ENCODE results near the gene CD2. TPM values are rescaled to one million over a fixed set of nuclear protein-coding genes. Genes with fewer than 3 reads are reported as not detected.
A peak's percentile ranks its signal among the peaks of the same experiment; 100 is the strongest.

Gene CD2
- total RNA-seq, 2 donors from 2014 or later: 2.9 to 3.8 TPM

DNA sequence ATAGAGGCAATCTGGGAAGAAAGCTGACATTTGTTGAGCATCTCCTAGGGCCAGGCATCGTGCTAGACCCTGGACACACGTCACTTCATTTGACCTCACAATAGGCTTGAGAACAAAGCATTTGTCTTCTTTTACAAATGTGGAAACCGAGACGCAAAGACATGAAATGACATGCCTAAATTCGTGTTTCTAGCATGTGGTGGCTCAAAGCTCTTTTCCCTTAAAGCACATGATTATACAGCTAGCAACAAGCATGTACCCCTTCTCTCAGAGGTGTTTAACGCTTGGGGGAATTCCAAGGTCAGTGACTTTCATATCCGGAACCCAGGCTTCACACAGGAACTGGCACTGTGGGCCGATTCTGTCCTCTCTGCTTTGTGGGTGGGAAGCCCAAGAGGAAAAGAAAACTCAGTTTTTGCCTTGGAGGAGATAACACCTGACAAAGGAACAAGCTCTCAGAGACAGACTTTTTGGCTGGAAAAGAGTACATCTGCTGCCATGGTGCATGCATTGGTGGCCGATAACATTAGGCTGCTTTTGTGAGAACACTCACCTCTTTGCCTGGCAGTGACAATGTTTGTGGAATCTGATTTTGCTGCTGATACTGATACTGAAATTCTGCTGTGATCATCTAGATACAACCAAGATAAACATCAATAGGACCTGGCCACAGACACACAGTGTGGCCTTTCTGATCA is 15.4 kb upstream of the CD2 start:
- H3K9ac ChIP-seq (ENCODE audit: low read depth in 2 of 2, low read length in 2 of 2): no peak overlapping the region
- no peak for DNase-seq
- no peak overlapping the region for H3K4me3 ChIP-seq
- H3K4me1 ChIP-seq: no peaks in the 10 kb centered on the region
- no peaks in the 10 kb centered on the region for H3K27me3 ChIP-seq
- TF ChIP-seq, protein P1, sequence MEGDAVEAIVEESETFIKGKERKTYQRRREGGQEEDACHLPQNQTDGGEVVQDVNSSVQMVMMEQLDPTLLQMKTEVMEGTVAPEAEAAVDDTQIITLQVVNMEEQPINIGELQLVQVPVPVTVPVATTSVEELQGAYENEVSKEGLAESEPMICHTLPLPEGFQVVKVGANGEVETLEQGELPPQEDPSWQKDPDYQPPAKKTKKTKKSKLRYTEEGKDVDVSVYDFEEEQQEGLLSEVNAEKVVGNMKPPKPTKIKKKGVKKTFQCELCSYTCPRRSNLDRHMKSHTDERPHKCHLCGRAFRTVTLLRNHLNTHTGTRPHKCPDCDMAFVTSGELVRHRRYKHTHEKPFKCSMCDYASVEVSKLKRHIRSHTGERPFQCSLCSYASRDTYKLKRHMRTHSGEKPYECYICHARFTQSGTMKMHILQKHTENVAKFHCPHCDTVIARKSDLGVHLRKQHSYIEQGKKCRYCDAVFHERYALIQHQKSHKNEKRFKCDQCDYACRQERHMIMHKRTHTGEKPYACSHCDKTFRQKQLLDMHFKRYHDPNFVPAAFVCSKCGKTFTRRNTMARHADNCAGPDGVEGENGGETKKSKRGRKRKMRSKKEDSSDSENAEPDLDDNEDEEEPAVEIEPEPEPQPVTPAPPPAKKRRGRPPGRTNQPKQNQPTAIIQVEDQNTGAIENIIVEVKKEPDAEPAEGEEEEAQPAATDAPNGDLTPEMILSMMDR (IDR thresholded peaks at IDR 0.05): no peak
- peaks cover 2% of the 10 kb centered on the region for H3K9me3 ChIP-seq
- H3K27ac ChIP-seq: peak overlapping the region; percentile 42
- H3K36me3 ChIP-seq: no peaks in the 10 kb centered on the region
- intact Hi-C loops (cut with DNase I): loop anchor here (5.0 to 10.0 kb wide), 3 partner anchors 76 to 318 kb away; partner anchors contain the start of gene PTGFRN

- Histone ChIP-seq H3K27ac (peak overlapping the region; percentile 42), H3K4me1 (no peaks in the 10 kb centered on the region), H3K9ac (ENCODE audit: low read depth in 2 of 2, low read length in 2 of 2) (no peak overlapping the region), H3K9me3 (peaks cover 8% of the 10 kb centered on the region), H3K36me3 (no peaks in the 10 kb centered on the region), H3K4me3 (no peak overlapping the region), H3K27me3 (no peaks in the 10 kb centered on the region)
- intact Hi-C loops (cut with DNase I): loop anchor here (5.0 to 10.0 kb wide), 3 partner anchors 75 to 318 kb away; partner anchors contain the start of gene PTGFRN
- DNase-seq: no peak
- TF ChIP-seq, protein P1 (IDR thresholded peaks at IDR 0.05): no peak
Observed at GRCh38 chr1:116739371-116740012, 14.7 kb upstream of the CD2 start.

DNA sequence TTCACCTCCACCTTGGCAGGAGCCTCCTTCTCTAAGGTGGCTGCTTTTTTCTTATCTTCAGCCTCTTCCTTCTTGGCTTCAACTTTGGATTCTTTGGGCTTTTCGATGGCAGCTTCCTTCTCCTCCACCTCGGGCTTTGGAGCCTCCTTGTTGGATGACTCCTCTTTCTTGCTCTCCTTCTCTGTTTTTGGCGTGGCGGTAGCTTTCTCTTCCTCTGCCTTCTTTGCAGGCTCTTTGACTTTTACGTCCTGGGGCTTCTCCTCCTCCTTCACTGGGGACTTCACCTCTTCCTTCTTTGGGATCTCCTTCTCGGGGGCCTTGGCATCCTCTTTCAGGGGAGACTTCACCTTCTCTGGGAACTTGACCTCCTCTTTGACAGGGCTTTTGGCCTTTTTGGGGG is 13.9 kb upstream of the CD2 start:
- H3K27me3 ChIP-seq: no peaks in the 10 kb centered on the region
- DNase-seq: no peak
- TF ChIP-seq, protein P1 (IDR thresholded peaks at IDR 0.05): no peak
- no peak overlapping the region for H3K9ac ChIP-seq (ENCODE audit: low read depth in 2 of 2, low read length in 2 of 2)
- no peak overlapping the region for H3K27ac ChIP-seq
- no peaks in the 10 kb centered on the region for H3K4me1 ChIP-seq
- H3K36me3 ChIP-seq: no peaks in the 10 kb centered on the region
- H3K4me3 ChIP-seq: no peak overlapping the region
- peaks cover 8% of the 10 kb centered on the region for H3K9me3 ChIP-seq
- intact Hi-C loops (cut with DNase I): no loop called here

DNA sequence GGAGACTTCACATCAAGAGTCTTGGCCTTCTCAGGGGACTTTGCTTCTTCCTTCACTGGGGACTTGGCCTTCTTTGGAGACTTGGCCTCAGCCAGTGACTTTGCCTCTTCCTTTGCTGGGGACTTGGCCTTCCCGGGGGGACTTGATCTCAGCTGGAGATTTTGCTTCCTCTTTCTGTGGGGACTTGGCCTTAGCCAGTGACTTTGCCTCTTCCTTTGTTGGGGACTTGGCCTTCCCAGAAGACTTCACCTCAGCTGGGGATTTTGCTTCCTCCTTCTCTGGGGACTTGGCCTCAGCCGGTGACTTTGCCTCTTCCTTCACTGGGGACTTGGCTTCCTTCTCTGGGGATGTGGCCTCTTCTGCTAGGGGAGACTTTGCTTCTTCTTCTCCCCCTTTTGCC is 13.5 kb upstream of the CD2 start:
- peaks cover 8% of the 10 kb centered on the region for H3K9me3 ChIP-seq
- intact Hi-C loops (cut with DNase I): no loop called here
- no peak for DNase-seq
- H3K9ac ChIP-seq (ENCODE audit: low read depth in 2 of 2, low read length in 2 of 2): no peak overlapping the region
- H3K4me1 ChIP-seq: no peaks in the 10 kb centered on the region
- no peak overlapping the region for H3K27ac ChIP-seq
- no peak overlapping the region for H3K4me3 ChIP-seq
- TF ChIP-seq, protein P1 (IDR thresholded peaks at IDR 0.05): no peak
- no peaks in the 10 kb centered on the region for H3K27me3 ChIP-seq
- H3K36me3 ChIP-seq: no peaks in the 10 kb centered on the region

DNA sequence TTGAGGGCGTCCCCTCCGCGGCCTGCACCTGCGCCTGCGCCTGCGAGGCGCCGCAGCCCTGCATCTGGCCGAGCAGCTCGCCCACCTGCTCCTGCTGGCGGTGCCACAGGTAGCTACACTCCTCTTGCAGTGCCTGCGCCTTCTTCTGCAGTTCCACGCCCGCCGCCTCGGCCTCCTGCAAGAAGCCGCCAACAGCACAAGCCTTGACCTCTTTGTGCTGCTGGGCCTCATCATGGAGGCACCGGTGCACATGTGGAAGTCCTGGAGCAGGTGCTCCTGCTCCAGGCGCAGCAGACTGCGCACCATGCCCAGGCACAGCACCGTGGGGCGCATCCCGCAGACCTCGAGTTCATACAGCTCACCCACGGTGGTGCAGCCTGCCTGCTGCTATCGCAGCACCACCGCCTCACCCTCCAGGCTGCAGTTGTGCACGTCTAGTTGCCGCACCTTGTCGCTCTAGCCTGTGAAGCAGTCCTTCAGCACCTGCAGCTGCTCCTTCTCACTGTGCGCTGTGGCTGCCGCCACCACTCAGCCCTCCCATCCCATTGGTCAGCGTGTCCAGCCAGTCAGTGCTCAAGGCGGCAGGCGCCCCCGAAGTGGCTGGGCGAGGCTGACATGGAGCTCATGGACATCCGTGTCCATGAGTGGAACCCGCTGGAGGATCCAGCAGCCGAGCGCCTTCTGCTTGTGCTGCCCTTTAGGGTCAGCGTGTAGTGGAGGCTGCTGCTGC is 12.2 kb upstream of the CD2 start:
- peaks cover 8% of the 10 kb centered on the region for H3K9me3 ChIP-seq
- H3K4me1 ChIP-seq: no peaks in the 10 kb centered on the region
- DNase-seq: no peak
- H3K36me3 ChIP-seq: no peaks in the 10 kb centered on the region
- H3K27me3 ChIP-seq: no peaks in the 10 kb centered on the region
- intact Hi-C loops (cut with DNase I): no loop called here
- TF ChIP-seq, protein P1 (IDR thresholded peaks at IDR 0.05): no peak
- no peak overlapping the region for H3K4me3 ChIP-seq
- no peak overlapping the region for H3K27ac ChIP-seq
- H3K9ac ChIP-seq (ENCODE audit: low read depth in 2 of 2, low read length in 2 of 2): no peak overlapping the region

Data from colonic mucosa (tissue), 4 donors.